ENCODE measurements around the gene PEX12.
A peak's percentile ranks its signal among the peaks of the same experiment; 100 is the strongest.
"Not testable (repeated sequence)": the region's sequence is repeated elsewhere in the genome, so short reads cannot be mapped to it uniquely, and the experiment has no call there.

Gene PEX12

DNA sequence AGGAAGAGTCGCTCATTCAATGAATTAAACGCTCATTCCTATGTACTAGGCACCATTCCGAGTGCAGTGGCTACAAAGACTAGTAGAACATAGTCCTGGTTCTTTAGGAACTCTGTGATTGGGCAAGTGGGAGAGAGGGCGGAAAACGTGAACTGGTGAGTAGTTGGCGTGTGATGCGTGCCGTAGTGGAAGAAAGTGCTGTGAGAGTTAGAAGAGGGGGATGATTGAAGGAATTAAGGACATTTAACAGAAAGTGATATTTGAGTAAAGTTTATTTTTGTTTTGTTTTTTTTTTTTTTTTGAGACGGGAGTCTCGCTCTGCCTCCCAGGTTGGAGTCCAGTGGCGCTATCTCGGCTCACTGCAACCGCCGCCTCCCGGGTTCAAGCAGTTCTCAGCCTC lies 9.8 kb downstream of the PEX12 start:
- peak; percentile 30 to 57 for DNase-seq (ENCODE audit: low read depth in 1 of 2, low spot score in 1 of 2)
- Histone ChIP-seq H3K4me3 (replicated peaks; ENCODE audit: insufficient read depth, low read length) (peak overlapping the region; percentile 94), H3K27me3 (ENCODE audit: insufficient read depth, poor library complexity, severe bottlenecking) (no peaks in the 10 kb centered on the region), H3K27ac (replicated peaks) (peak overlapping the region; percentile 86)
- no peak for TF ChIP-seq SPI1 (IDR thresholded peaks at IDR 0.05; ENCODE audit: borderline replicate concordance, low read depth)
- TF ChIP-seq POLR2AphosphoS5 (IDR thresholded peaks at IDR 0.05; ENCODE audit: low read depth) = no peak
- TF ChIP-seq, protein P1, sequence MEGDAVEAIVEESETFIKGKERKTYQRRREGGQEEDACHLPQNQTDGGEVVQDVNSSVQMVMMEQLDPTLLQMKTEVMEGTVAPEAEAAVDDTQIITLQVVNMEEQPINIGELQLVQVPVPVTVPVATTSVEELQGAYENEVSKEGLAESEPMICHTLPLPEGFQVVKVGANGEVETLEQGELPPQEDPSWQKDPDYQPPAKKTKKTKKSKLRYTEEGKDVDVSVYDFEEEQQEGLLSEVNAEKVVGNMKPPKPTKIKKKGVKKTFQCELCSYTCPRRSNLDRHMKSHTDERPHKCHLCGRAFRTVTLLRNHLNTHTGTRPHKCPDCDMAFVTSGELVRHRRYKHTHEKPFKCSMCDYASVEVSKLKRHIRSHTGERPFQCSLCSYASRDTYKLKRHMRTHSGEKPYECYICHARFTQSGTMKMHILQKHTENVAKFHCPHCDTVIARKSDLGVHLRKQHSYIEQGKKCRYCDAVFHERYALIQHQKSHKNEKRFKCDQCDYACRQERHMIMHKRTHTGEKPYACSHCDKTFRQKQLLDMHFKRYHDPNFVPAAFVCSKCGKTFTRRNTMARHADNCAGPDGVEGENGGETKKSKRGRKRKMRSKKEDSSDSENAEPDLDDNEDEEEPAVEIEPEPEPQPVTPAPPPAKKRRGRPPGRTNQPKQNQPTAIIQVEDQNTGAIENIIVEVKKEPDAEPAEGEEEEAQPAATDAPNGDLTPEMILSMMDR (IDR thresholded peaks at IDR 0.05; ENCODE audit: insufficient read depth, low read length) = no peak
- TF ChIP-seq GABPA (IDR thresholded peaks at IDR 0.05; ENCODE audit: low read depth) = no peak
- TF ChIP-seq, protein P2, sequence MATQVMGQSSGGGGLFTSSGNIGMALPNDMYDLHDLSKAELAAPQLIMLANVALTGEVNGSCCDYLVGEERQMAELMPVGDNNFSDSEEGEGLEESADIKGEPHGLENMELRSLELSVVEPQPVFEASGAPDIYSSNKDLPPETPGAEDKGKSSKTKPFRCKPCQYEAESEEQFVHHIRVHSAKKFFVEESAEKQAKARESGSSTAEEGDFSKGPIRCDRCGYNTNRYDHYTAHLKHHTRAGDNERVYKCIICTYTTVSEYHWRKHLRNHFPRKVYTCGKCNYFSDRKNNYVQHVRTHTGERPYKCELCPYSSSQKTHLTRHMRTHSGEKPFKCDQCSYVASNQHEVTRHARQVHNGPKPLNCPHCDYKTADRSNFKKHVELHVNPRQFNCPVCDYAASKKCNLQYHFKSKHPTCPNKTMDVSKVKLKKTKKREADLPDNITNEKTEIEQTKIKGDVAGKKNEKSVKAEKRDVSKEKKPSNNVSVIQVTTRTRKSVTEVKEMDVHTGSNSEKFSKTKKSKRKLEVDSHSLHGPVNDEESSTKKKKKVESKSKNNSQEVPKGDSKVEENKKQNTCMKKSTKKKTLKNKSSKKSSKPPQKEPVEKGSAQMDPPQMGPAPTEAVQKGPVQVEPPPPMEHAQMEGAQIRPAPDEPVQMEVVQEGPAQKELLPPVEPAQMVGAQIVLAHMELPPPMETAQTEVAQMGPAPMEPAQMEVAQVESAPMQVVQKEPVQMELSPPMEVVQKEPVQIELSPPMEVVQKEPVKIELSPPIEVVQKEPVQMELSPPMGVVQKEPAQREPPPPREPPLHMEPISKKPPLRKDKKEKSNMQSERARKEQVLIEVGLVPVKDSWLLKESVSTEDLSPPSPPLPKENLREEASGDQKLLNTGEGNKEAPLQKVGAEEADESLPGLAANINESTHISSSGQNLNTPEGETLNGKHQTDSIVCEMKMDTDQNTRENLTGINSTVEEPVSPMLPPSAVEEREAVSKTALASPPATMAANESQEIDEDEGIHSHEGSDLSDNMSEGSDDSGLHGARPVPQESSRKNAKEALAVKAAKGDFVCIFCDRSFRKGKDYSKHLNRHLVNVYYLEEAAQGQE (IDR thresholded peaks at IDR 0.05; ENCODE audit: insufficient replicate concordance, low read depth) = no peak

DNA sequence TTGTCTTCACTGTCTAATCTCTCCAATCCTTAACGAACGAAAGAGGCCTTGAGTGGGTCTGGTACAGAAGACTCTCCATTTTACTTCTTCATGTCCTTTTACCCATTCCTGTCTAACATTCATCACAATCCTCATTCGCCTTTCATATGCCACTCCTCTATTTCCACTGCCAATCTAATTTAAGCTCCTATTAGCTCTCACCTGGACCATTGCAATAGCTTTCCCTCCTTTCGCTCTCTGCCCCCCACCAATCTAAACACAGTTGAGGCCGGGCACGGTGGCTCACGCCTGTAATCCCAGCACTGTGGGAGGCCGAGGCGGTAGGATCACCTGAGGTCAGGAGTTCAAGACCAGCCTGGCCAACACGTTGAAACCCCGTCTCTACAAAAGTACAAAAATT lies 11.4 kb downstream of the PEX12 start:
- TF ChIP-seq SPI1 (IDR thresholded peaks at IDR 0.05; ENCODE audit: borderline replicate concordance, low read depth) (no peak), POLR2AphosphoS5 (IDR thresholded peaks at IDR 0.05; ENCODE audit: low read depth) (no peak)
- TF ChIP-seq, protein P1 (IDR thresholded peaks at IDR 0.05; ENCODE audit: insufficient read depth, low read length) = no peak
- DNase-seq (ENCODE audit: low read depth in 1 of 2, low spot score in 1 of 2) = no peak
- Histone ChIP-seq H3K27me3 (ENCODE audit: insufficient read depth, poor library complexity, severe bottlenecking) (no peaks in the 10 kb centered on the region), H3K4me3 (replicated peaks; ENCODE audit: insufficient read depth, low read length) (peak overlapping the region; percentile 94), H3K27ac (replicated peaks) (peak overlapping the region; percentile 86)

DNA sequence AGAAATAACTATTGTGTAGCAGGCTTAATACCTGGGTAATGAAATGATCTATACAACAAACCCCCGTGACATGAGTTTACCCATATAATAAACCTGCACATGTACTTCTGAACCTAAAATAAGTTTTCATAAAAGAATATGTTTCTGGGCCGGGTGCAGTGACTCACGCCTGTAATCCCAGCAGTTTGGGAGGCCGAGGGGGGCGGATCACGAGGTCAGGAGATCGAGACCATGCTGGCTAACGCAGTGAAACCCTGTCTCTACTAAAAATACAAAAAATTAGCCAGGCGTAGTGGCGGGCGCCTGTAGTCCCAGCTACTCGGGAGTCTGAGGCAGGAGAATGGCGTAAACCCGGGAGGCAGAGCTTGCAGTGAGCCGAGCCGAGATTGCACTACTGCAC lies 15.2 kb downstream of the PEX12 start:
- not testable (repeated sequence) for H3K27ac ChIP-seq (replicated peaks); H3K4me3 ChIP-seq (replicated peaks; ENCODE audit: insufficient read depth, low read length); H3K27me3 ChIP-seq (ENCODE audit: insufficient read depth, poor library complexity, severe bottlenecking); DNase-seq (ENCODE audit: low read depth in 1 of 2, low spot score in 1 of 2)

GRCh38 chr17:35560703-35561102 lies 17.7 kb downstream of the PEX12 start, which contains the start of gene SLFN14:
Gene SLFN14 (minus strand): TSS chr17:35560819. CDS start chr17:35558062, 2,757 bp downstream.
- TF ChIP-seq GABPA (IDR thresholded peaks at IDR 0.05; ENCODE audit: low read depth) (no peak), SPI1 (IDR thresholded peaks at IDR 0.05; ENCODE audit: borderline replicate concordance, low read depth) (no peak), POLR2AphosphoS5 (IDR thresholded peaks at IDR 0.05; ENCODE audit: low read depth) (no peak)
- TF ChIP-seq, protein P2 (IDR thresholded peaks at IDR 0.05; ENCODE audit: insufficient replicate concordance, low read depth) = no peak
- TF ChIP-seq, protein P1 (IDR thresholded peaks at IDR 0.05; ENCODE audit: insufficient read depth, low read length) = no peak

More at GRCh38 chr17:35560703-35561102, 17.7 kb downstream of the PEX12 start, which contains the start of gene SLFN14:
- DNase-seq (ENCODE audit: low read depth in 1 of 2, low spot score in 1 of 2) = peak in 1 of 2 experiments; percentile 6
- no peak within 1 kb of the TSS for H3K4me3 ChIP-seq (replicated peaks; ENCODE audit: insufficient read depth, low read length)
- H3K27me3 ChIP-seq (ENCODE audit: insufficient read depth, poor library complexity, severe bottlenecking) = no peaks in the 10 kb centered on the region
- no peak within 1 kb of the TSS for H3K27ac ChIP-seq (replicated peaks)
